H1 (cell line): ENCODE data around the gene PLCB1. TPM values are rescaled to one million over a fixed set of nuclear protein-coding genes. Genes with fewer than 3 reads are reported as not detected.

Experiments used
- CTCF ChIA-PET: fragments of 300-600 bp; sonication (Branson Sonifier 250); formaldehyde crosslinking; loops from one replicate; lab custom pipeline; 2021; ENCODE audit not compliant: partially characterized antibody; lab: Charles Lee
- POLR2A ChIA-PET: fragments of 300-600 bp; sonication (Branson Sonifier 250); formaldehyde crosslinking; loops from one replicate; lab custom pipeline; 2021; ENCODE audit warnings: inconsistent platforms; ENCODE audit not compliant: partially characterized antibody; lab: Charles Lee
- DNase-seq, 2 experiments: peaks; one replicate each; pipeline versions ENCODE4 v3.0.0 to v3.0.0-alpha.2; 2010 to 2022; ENCODE audit warnings: low spot score in 2 of 2, low read depth in 1 of 2, mixed read lengths in 1 of 2
- FAIRE-seq: peaks from 2 replicates; lab custom pipeline; 2011; peaks lifted over from hg19 to GRCh38; lab: Jason Lieb, UNC
- H2AFZ ChIP-seq: 2 replicates; pipeline ENCODE4 v1.8.1; 2012; ENCODE audit warnings: low read length, inconsistent platforms
- H2AK5ac ChIP-seq: 2 replicates; pipeline ENCODE4 v1.6.1; 2013; ENCODE audit warnings: low read depth, low read length
- H2BK120ac ChIP-seq: replicated peaks from 2 replicates; pipeline ENCODE3; 2013; ENCODE audit warnings: low read depth, low read length, inconsistent platforms
- H2BK12ac ChIP-seq: 2 replicates; pipeline ENCODE4 v1.6.1; 2013; ENCODE audit warnings: low read depth, low read length
- H2BK15ac ChIP-seq: 2 replicates; pipeline ENCODE4 v1.6.1; 2013; ENCODE audit warnings: low read length
- H2BK20ac ChIP-seq: 2 replicates; pipeline ENCODE4 v1.6.1; 2013; ENCODE audit warnings: low read length
- H2BK5ac ChIP-seq: 2 replicates; pipeline ENCODE4 v1.6.1; 2013; ENCODE audit warnings: low read depth, low read length
- H3K14ac ChIP-seq: 2 replicates; pipeline ENCODE4 v1.6.1; 2013; ENCODE audit warnings: inconsistent platforms; ENCODE audit not compliant: insufficient read length
- H3K18ac ChIP-seq: 2 replicates; pipeline ENCODE4 v1.6.1; 2013; ENCODE audit warnings: low read length; ENCODE audit errors: extremely low read depth
- H3K23ac ChIP-seq: 2 replicates; pipeline ENCODE4 v1.6.1; 2013; ENCODE audit warnings: inconsistent platforms; ENCODE audit not compliant: insufficient read length
- H3K23me2 ChIP-seq: 2 replicates; pipeline ENCODE4 v1.6.1; 2013; ENCODE audit warnings: low read depth, low read length
- H3K27ac ChIP-seq: 2 replicates; pipeline ENCODE4 v1.6.1; 2011; ENCODE audit warnings: low read depth, low read length, inconsistent platforms
- H3K27me3 ChIP-seq, 4 experiments: replicated peaks in 1 of 4; 1 replicate in 1 of 4; 2 replicates in 3 of 4; pipeline versions ENCODE4 v1.6.1 to v1.8.1; 2011 to 2013; ENCODE audit warnings: low read length in 3 of 4, mild to moderate bottlenecking in 3 of 4, inconsistent platforms in 2 of 4, mixed read lengths in 2 of 4, moderate library complexity in 1 of 4; ENCODE audit not compliant: control insufficient read depth in 3 of 4, insufficient read depth in 3 of 4; ENCODE audit errors: extremely low read depth in 1 of 4
- H3K36me3 ChIP-seq, 4 experiments: 2 replicates each; pipeline versions ENCODE4 v1.6.1 to v1.8.1; 2011 to 2013; ENCODE audit warnings: mild to moderate bottlenecking in 4 of 4, low read length in 3 of 4, moderate library complexity in 2 of 4, control low read depth in 1 of 4, inconsistent platforms in 1 of 4; ENCODE audit not compliant: insufficient read depth in 4 of 4, control insufficient read depth in 2 of 4
- H3K4ac ChIP-seq: replicated peaks from 2 replicates; pipeline ENCODE3; 2013; ENCODE audit warnings: low read length, low read depth, mixed read lengths, inconsistent platforms; ENCODE audit not compliant: insufficient read length
- H3K4me1 ChIP-seq, 4 experiments: replicated peaks in 1 of 4; 1 replicate in 1 of 4; 2 replicates in 3 of 4; pipeline versions ENCODE4 v1.6.1 to v1.8.1; 2011 to 2013; ENCODE audit warnings: low read length in 3 of 4, inconsistent platforms in 2 of 4, mixed read lengths in 1 of 4; ENCODE audit not compliant: insufficient read depth in 4 of 4, control insufficient read depth in 3 of 4
- H3K4me2 ChIP-seq, 2 experiments: 2 replicates each; pipeline versions ENCODE4 v1.6.1 to v1.8.1; 2011 to 2013; ENCODE audit warnings: low read depth in 2 of 2, low read length in 2 of 2, control low read depth in 1 of 2, inconsistent platforms in 1 of 2, mild to moderate bottlenecking in 1 of 2; ENCODE audit not compliant: insufficient read depth in 1 of 2
- H3K4me3 ChIP-seq, 4 experiments: fragments of 200-600, 300-600 bp in 1 of 4; sonication (generic), shearing (Covaris generic), sonication (Bioruptor Twin) in 1 of 4; 2 replicates each; pipeline versions ENCODE4 v1.5.1 to v1.8.1; 2011 to 2016; ENCODE audit warnings: low read length in 4 of 4, low read depth in 3 of 4, control low read depth in 2 of 4, inconsistent platforms in 2 of 4, mild to moderate bottlenecking in 2 of 4, mixed read lengths in 1 of 4, moderate library complexity in 1 of 4; ENCODE audit not compliant: insufficient read depth in 2 of 4; ENCODE audit errors: extremely low read depth in 1 of 4
- H3K56ac ChIP-seq: replicated peaks from 2 replicates; pipeline ENCODE3; 2013; ENCODE audit warnings: low read depth, mild to moderate bottlenecking, mixed read lengths, low read length, inconsistent platforms; ENCODE audit not compliant: insufficient read length
- H3K79me1 ChIP-seq: 2 replicates; pipeline ENCODE4 v1.6.1; 2013; ENCODE audit warnings: low read depth, low read length, control low read depth
- H3K79me2 ChIP-seq, 2 experiments: 2 replicates each; pipeline versions ENCODE4 v1.6.1 to v1.8.1; 2012 to 2013; ENCODE audit warnings: low read length in 2 of 2, mild to moderate bottlenecking in 2 of 2, inconsistent platforms in 1 of 2; ENCODE audit not compliant: insufficient read depth in 2 of 2, control insufficient read depth in 1 of 2
- H3K9ac ChIP-seq, 4 experiments: replicated peaks in 1 of 4; 1 replicate in 1 of 4; 2 replicates in 3 of 4; pipeline versions ENCODE4 v1.6.1 to v1.8.1; 2011 to 2013; ENCODE audit warnings: low read depth in 3 of 4, low read length in 3 of 4, control low read depth in 2 of 4, mild to moderate bottlenecking in 2 of 4, moderate library complexity in 2 of 4, inconsistent platforms in 1 of 4; ENCODE audit errors: extremely low read depth in 1 of 4
- H3K9me3 ChIP-seq, 2 experiments: 2 replicates each; pipeline versions ENCODE4 v1.6.1 to v1.8.1; 2012 to 2013; ENCODE audit warnings: mild to moderate bottlenecking in 2 of 2, moderate library complexity in 2 of 2, control low read depth in 1 of 2, inconsistent platforms in 1 of 2, low read depth in 1 of 2, low read length in 1 of 2, mixed read lengths in 1 of 2; ENCODE audit not compliant: insufficient read depth in 2 of 2
- H4K20me1 ChIP-seq, 2 experiments: replicated peaks in 1 of 2; 2 replicates each; pipeline versions ENCODE3 to v1.8.1; 2011 to 2013; ENCODE audit warnings: inconsistent platforms in 2 of 2, low read length in 2 of 2, mild to moderate bottlenecking in 1 of 2; ENCODE audit not compliant: insufficient read depth in 2 of 2, control insufficient read depth in 1 of 2
- H4K5ac ChIP-seq: 2 replicates; pipeline ENCODE4 v1.6.1; 2013; ENCODE audit warnings: low read length, low read depth, mixed read lengths, inconsistent platforms; ENCODE audit not compliant: insufficient read length
- H4K8ac ChIP-seq: 2 replicates; pipeline ENCODE4 v1.8.0; 2013; ENCODE audit warnings: mild to moderate bottlenecking, moderate library complexity, low read length, inconsistent platforms; ENCODE audit not compliant: insufficient read depth; ENCODE audit errors: extremely low read depth
- H4K91ac ChIP-seq: replicated peaks from 2 replicates; pipeline ENCODE3; 2013; ENCODE audit warnings: low read length, mixed read lengths, inconsistent platforms; ENCODE audit not compliant: insufficient read length
- BCL11A ChIP-seq, 2 experiments: IDR thresholded peaks; one replicate each; pipeline ENCODE4 v1.6.1; 2011; ENCODE audit warnings: low read depth in 2 of 2, low read length in 2 of 2, mild to moderate bottlenecking in 2 of 2
- CHD1 ChIP-seq: IDR thresholded peaks from 2 replicates; pipeline ENCODE4 v1.6.1; 2012; ENCODE audit warnings: low read depth, low read length, improper control_type of control experiment
- E2F6 ChIP-seq: IDR thresholded peaks from 2 replicates; pipeline ENCODE4 v1.6.1; 2012; ENCODE audit warnings: inconsistent platforms
- HDAC2 ChIP-seq, 2 experiments: fragments of 300-600 bp in 1 of 2; sonication (generic) in 1 of 2; IDR thresholded peaks; 2 replicates each; pipeline ENCODE4 v1.6.1; 2011 to 2012; ENCODE audit warnings: low read depth in 2 of 2, low read length in 2 of 2, mild to moderate bottlenecking in 2 of 2, moderate library complexity in 2 of 2, borderline replicate concordance in 1 of 2, inconsistent platforms in 1 of 2
- POLR2AphosphoS5 ChIP-seq: IDR thresholded peaks from 2 replicates; pipeline ENCODE4 v1.6.1; 2011; ENCODE audit warnings: low read depth, low read length
- POU5F1 ChIP-seq: IDR thresholded peaks from 2 replicates; pipeline ENCODE4 v1.6.1; 2011; ENCODE audit warnings: low read depth, mild to moderate bottlenecking, low read length, moderate library complexity
- RFX5 ChIP-seq: IDR thresholded peaks from 2 replicates; pipeline ENCODE4 v1.6.1; 2011; ENCODE audit warnings: low read depth, low read length, improper control_type of control experiment, borderline replicate concordance
- RNF2 ChIP-seq: fragments of 200-900, 300-1000 bp; sonication (generic); IDR thresholded peaks from 2 replicates; pipeline ENCODE4 v1.7.1; 2016; ENCODE audit warnings: borderline replicate concordance, low read depth, mild to moderate bottlenecking, antibody characterized with exemption, low read length; ENCODE audit not compliant: poor library complexity, severe bottlenecking; ENCODE audit errors: missing control alignments
- SIN3A ChIP-seq, 2 experiments: IDR thresholded peaks in 1 of 2; conservative IDR thresholded peaks in 1 of 2; 2 replicates each; pipeline ENCODE4 v1.6.1; 2011 to 2012; ENCODE audit warnings: low read length in 2 of 2, improper control_type of control experiment in 1 of 2, low read depth in 1 of 2, mild to moderate bottlenecking in 1 of 2
- SIRT6 ChIP-seq: IDR thresholded peaks from one replicate; pipeline ENCODE4 v1.7.1; 2012; ENCODE audit warnings: low read length, inconsistent platforms
- polyA plus RNA-seq, 7 experiments: library from polyadenylated mRNA; depleted of rRNA in 3 of 7; stranded (reverse) in 5 of 7; unstranded in 2 of 7; fragments of >200 nt in 5 of 7; fragments of 200-250 nt in 2 of 7; gene quantifications; 1 replicate in 5 of 7; 2 replicates in 1 of 7; 4 replicates in 1 of 7; pipeline versions ENCODE4 v1.2.1 to v1.2.3, GENCODE V29; 2011 to 2013; ENCODE audit warnings: missing spikeins in 2 of 7, mixed read lengths in 2 of 7
- total RNA-seq: library from RNA; stranded (reverse); fragmentation: NEBNext Ultra II Directional; extraction: Animal tissue kit (Norgen Biotek cat#: 25700); gene quantifications from 2 replicates; pipeline ENCODE4 v1.2.1, GENCODE V29; 2021

Gene PLCB1
- total and polyA plus RNA-seq, 2 of the 8 experiments (the other 6 are each of a cell fraction or from before 2014, with no cell fraction given), result 2.6 to 9.1 TPM

GRCh38 chr20:8616792-8617191, 484.7 kb downstream of the PLCB1 start:
- Histone ChIP-seq H4K20me1 (no peaks in the 10 kb centered on the region), H4K8ac (no peak overlapping the region), H2AFZ (no peak overlapping the region), H2BK15ac (no peak overlapping the region), H3K9ac (no peak overlapping the region), H2BK20ac (no peak overlapping the region), H3K4me1 (no peaks in the 10 kb centered on the region), H2BK120ac (no peak overlapping the region), H3K14ac (no peak overlapping the region), H3K23me2 (no peaks in the 10 kb centered on the region), H2BK5ac (no peak overlapping the region), H3K23ac (no peak overlapping the region), H3K79me1 (no peaks in the 10 kb centered on the region), H3K4ac (no peak overlapping the region), H4K91ac (no peak overlapping the region), H4K5ac (no peak overlapping the region), H3K27ac (no peak overlapping the region), H3K4me2 (no peak overlapping the region), H2AK5ac (no peak overlapping the region), H3K79me2 (no peaks in the 10 kb centered on the region), H2BK12ac (no peak overlapping the region), H3K36me3 (no peaks in the 10 kb centered on the region), H3K18ac (no peak overlapping the region), H3K9me3 (no peaks in the 10 kb centered on the region), H3K27me3 (no peaks in the 10 kb centered on the region), H3K56ac (no peak overlapping the region), H3K4me3 (no peak overlapping the region)
- ChIA-PET POLR2A (interaction anchor here (0.8 kb wide), 1 partner anchor 9 kb away, joined by 3 read pairs; no protein-coding TSS in a partner anchor), CTCF (interaction anchor here (0.8 to 1.1 kb wide), 2 partner anchors 90 to 635 kb away, joined by 3 to 4 read pairs; no protein-coding TSS in a partner anchor)
- DNase-seq (no peak), FAIRE-seq (no peak)
- TF ChIP-seq E2F6 (no peak), POLR2AphosphoS5 (no peak), BCL11A (IDR thresholded peaks at IDR 0.05; ENCODE audit: low read depth in 2 of 2, low read length in 2 of 2) (no peak), RNF2 (no peak), SIN3A (conservative IDR thresholded peaks at IDR 0.05 in 1 of 2, IDR thresholded peaks at IDR 0.05 in 1 of 2; ENCODE audit: low read depth in 1 of 2, low read length in 2 of 2) (no peak), RFX5 (no peak), CHD1 (no peak), SIRT6 (no peak), POU5F1 (no peak), HDAC2 (IDR thresholded peaks at IDR 0.05; ENCODE audit: borderline replicate concordance in 1 of 2, low read depth in 2 of 2, low read length in 2 of 2) (no peak)
